ENCODE results near the gene PDZRN3. TPM values are rescaled to one million over a fixed set of nuclear protein-coding genes. Genes with fewer than 3 reads are reported as not detected.

The PDZRN3 gene
- total and polyA plus RNA-seq, 7 donors, result 2.5 to 39.3 (median 16.0) TPM

DNA sequence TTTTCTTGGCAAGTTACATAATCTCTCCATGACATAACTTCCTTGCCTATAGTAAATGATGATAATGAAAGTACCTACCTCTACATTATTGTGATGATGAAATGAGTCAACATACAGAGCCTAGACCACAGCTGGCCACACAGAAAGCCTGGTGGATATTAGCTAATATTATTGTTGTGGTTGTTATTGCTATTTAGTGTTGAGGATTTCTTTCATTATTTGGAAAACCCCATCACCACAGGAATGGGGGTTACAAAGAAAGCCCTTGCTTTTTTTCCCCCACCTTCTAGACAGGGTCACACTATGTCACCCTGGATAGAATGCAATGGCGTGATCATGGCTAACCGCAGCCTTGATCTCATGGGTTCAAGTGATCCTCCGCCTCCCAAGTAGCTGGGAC is 125.0 kb downstream of the PDZRN3 start:
- DNase-seq, result no peak
- H3K27me3 ChIP-seq (ENCODE audit: insufficient read depth in 3 of 3, low read length in 2 of 3), result no peaks in the 10 kb centered on the region
- ATAC-seq, result no peak
- no peaks in the 10 kb centered on the region for H3K36me3 ChIP-seq (ENCODE audit: insufficient read depth in 1 of 2, low read depth in 1 of 2)
- no peaks in the 10 kb centered on the region for H3K9me3 ChIP-seq
- WGBS, 3 donors, result 96 to 98% (median 97%) methylated on average over 3 of the region's 3 CpGs
- no peak overlapping the region for H3K27ac ChIP-seq
- intact Hi-C loops (cut with DNase I), result loop anchor here in 1 of 2 donors (10.0 kb wide), 1 partner anchor 225 kb away; no protein-coding TSS in a partner anchor
- TF ChIP-seq, protein P1, sequence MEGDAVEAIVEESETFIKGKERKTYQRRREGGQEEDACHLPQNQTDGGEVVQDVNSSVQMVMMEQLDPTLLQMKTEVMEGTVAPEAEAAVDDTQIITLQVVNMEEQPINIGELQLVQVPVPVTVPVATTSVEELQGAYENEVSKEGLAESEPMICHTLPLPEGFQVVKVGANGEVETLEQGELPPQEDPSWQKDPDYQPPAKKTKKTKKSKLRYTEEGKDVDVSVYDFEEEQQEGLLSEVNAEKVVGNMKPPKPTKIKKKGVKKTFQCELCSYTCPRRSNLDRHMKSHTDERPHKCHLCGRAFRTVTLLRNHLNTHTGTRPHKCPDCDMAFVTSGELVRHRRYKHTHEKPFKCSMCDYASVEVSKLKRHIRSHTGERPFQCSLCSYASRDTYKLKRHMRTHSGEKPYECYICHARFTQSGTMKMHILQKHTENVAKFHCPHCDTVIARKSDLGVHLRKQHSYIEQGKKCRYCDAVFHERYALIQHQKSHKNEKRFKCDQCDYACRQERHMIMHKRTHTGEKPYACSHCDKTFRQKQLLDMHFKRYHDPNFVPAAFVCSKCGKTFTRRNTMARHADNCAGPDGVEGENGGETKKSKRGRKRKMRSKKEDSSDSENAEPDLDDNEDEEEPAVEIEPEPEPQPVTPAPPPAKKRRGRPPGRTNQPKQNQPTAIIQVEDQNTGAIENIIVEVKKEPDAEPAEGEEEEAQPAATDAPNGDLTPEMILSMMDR (IDR thresholded peaks at IDR 0.05), result no peak
- H3K4me3 ChIP-seq, result no peak overlapping the region
- H3K4me1 ChIP-seq, result peaks cover 43% of the 10 kb centered on the region

DNA sequence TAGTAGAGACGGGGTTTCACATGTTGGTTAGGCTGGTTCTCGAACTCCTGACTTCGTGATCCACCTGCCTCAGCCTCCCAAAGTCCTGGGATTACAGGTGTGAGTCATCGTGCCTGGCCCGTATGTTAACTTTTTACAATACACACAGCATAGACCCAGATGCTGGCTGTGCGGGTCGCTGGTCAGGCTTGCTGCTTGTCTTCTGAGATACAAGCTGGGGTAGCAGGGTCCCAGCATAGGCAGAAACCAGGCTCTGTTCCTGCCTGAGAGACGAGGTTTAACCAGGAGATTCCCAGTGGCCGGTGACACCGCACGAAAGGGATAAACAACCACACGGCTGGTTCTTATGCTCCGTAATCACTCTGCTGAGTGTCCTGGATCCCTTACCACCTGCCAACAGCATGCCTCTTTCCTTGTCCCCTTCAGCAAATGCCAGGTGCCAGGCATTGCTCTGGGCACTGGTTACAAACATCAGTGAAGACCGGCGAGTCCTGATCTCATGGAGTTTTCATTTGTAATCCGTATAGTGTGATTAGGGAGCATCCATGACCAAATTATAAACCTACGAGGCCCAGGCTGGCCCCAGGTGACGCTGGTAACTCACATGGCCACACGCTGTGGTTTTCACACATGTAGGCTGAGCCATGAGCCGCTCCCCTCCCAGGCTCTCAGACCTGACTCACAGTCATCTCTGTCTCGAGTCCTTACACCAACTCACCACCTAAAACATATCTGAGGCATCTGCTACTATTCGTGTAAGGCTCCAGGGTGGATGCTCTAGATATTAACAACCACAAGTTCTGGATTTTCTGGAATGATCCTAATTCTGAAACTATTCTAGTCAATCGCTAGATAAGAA is 125.7 kb downstream of the PDZRN3 start:
- ATAC-seq, result peak in 3 of 4 donors; percentile 32 to 56 (median 41)

DNA sequence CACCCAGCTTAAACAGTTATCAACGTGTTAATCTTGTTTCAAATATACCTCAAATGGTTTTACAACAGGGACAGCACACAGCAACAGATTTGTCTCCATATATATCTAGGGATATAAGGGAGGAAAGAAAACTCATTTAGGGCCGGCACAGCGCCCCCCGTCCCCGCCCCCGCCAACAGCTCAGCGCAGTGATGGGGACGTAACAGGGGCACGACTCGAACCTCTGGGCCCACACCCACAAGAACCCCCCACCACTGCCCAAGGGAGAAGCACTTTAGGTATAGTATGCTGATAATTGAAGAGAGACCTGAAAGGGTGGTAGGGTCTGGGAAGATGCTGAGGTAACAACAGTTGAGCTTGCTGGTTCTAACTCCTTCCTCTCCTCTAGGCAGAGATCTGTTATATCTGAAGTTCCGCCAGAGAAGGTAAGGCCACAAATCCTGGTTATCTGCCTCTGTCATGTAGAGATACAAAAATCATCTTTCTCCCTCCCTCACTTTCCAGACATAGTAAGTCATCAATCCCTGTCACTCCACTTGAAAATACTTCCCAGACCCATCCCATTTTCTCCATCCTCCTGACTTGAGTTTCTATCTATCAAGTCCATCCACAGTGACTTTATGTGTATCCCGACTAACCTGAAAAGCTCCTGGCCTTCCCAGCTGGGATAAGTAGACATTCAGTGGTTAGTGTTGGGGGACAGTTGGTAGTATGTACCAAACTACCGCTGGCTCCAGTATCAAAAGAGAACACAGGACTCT is 126.9 kb downstream of the PDZRN3 start:
- no peaks in the 10 kb centered on the region for H3K36me3 ChIP-seq (ENCODE audit: insufficient read depth in 1 of 2, low read depth in 1 of 2)

More for the DNA sequence above, 125.7 kb downstream of the PDZRN3 start:
- intact Hi-C loops (cut with DNase I), result no loop called here
- 71 to 84% (median 81%) methylated on average over 23 of the region's 23 CpGs for WGBS, 3 donors
- Histone ChIP-seq H3K27ac (peak overlapping the region; percentile 3), H3K27me3 (ENCODE audit: insufficient read depth in 3 of 3, low read length in 2 of 3) (no peaks in the 10 kb centered on the region), H3K4me1 (peaks cover 43% of the 10 kb centered on the region), H3K9me3 (no peaks in the 10 kb centered on the region), H3K36me3 (ENCODE audit: insufficient read depth in 1 of 2, low read depth in 1 of 2) (no peaks in the 10 kb centered on the region), H3K4me3 (no peak overlapping the region)
- DNase-seq, result peak in 1 of 2 donors; percentile 45
- TF ChIP-seq, protein P1 (IDR thresholded peaks at IDR 0.05), result no peak

DNA sequence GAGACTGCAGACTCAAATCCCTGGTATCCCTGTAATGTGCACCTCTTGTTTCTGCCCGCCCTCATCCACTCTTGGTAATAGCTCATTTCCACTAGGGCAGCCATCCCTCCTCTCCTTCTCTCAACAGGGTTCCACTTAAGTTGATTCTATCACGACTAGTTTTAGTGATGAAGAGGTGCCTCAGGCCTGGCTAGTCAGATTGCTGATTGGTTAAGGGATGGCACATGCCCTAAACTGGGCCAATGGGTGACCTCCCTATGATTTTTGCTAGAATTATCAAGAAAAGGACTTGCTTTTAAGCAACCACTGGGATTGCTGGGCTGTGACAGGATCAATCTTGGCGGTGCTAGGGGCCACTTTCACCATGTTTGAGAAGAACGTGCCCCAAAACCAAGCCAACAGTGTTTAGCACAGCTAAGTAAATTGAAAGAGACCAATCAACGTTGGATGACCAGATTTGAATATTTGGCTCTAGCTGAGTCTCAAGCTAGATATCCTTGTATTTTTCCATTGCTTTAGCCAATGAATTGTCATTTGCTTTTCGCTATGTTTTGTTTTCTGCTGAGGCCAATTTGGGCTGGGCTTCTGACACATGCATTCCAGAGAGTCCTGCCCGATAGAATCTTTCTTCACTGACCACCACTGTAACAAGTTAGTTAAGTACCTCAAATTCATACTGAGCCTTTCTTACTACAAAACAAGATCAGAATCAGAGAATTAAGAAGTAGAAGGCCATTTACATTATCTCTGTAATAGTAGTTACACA is 131.0 kb downstream of the PDZRN3 start:
- no peak for ATAC-seq
- 60 to 63% (median 63%) methylated on average over 7 of the region's 7 CpGs for WGBS, 3 donors
- Histone ChIP-seq H3K36me3 (ENCODE audit: insufficient read depth in 1 of 2, low read depth in 1 of 2) (no peaks in the 10 kb centered on the region), H3K9me3 (no peaks in the 10 kb centered on the region), H3K4me1 (peaks cover 52% of the 10 kb centered on the region), H3K27ac (no peak overlapping the region), H3K4me3 (no peak overlapping the region), H3K27me3 (ENCODE audit: insufficient read depth in 3 of 3, low read length in 2 of 3) (no peaks in the 10 kb centered on the region)
- no peak for DNase-seq
- intact Hi-C loops (cut with DNase I), result loop anchor here in 1 of 2 donors (5.0 kb wide), 1 partner anchor 36 kb away; no protein-coding TSS in a partner anchor
- TF ChIP-seq, protein P1 (IDR thresholded peaks at IDR 0.05), result no peak

More for the DNA sequence above, 126.9 kb downstream of the PDZRN3 start:
- 93 to 95% (median 93%) methylated on average over 13 of the region's 13 CpGs for WGBS, 3 donors
- no peaks in the 10 kb centered on the region for H3K27me3 ChIP-seq (ENCODE audit: insufficient read depth in 3 of 3, low read length in 2 of 3)
- ATAC-seq, result no peak
- intact Hi-C loops (cut with DNase I), result no loop called here
- TF ChIP-seq, protein P1 (IDR thresholded peaks at IDR 0.05), result no peak
- H3K4me3 ChIP-seq, result no peak overlapping the region
- no peaks in the 10 kb centered on the region for H3K9me3 ChIP-seq
- no peak overlapping the region for H3K27ac ChIP-seq
- DNase-seq, result no peak
- H3K4me1 ChIP-seq, result peaks cover 41% of the 10 kb centered on the region

Measured in psoas muscle (tissue), 8 donors.